Caki2 (cell line): ENCODE data around the gene OR52B6. TPM values are rescaled to one million over a fixed set of nuclear protein-coding genes. Genes with fewer than 3 reads are reported as not detected.
"Not testable (repeated sequence)": the region's sequence is repeated elsewhere in the genome, so short reads cannot be mapped to it uniquely, and the experiment has no call there.

ENCODE experiments used
- DNase-seq: peaks from one replicate; pipeline ENCODE4 v3.0.0-alpha.2; 2015; ENCODE audit warnings: low read depth
- in situ Hi-C: cut with HindIII; loops from 2 replicates; pipeline ENCODE4 v1.10.0; 2016; ENCODE audit warnings: low sequenced_read_pairs, low pct_unique_long_range_greater_than_20kb, mixed read lengths
- total RNA-seq: library from RNA; depleted of rRNA; stranded (reverse); fragments of >200 nt; shearing (Covaris generic); gene quantifications from 2 replicates; pipeline ENCODE4 v1.2.3, GENCODE V29; 2014; ENCODE audit warnings: low replicate concordance

Gene OR52B6
- total RNA-seq, 1 experiment from 2014 or later: not detected

GRCh38 chr11:5589906-5590305 is 9.2 kb downstream of the OR52B6 start:
- in situ Hi-C loops, DNase-seq: not testable (repeated sequence)

- in situ Hi-C loops: no loop called here
- peak; percentile 31 for DNase-seq
Observed at GRCh38 chr11:5591613-5592012, 10.9 kb downstream of the OR52B6 start.

- DNase-seq: no peak
- in situ Hi-C loops: no loop called here
Observed at GRCh38 chr11:5592615-5593014, 11.9 kb downstream of the OR52B6 start.

- in situ Hi-C loops: no loop called here
- no peak for DNase-seq
Observed at GRCh38 chr11:5593146-5593545, 12.5 kb downstream of the OR52B6 start.

- peak; percentile 56 for DNase-seq
- in situ Hi-C loops: no loop called here
Observed at GRCh38 chr11:5596607-5597201, 16.0 kb downstream of the OR52B6 start, which contains the start of gene TRIM6. Gene TRIM6 (plus strand): TSS chr11:5596637. CDS start chr11:5596898, 261 bp downstream.

DNA sequence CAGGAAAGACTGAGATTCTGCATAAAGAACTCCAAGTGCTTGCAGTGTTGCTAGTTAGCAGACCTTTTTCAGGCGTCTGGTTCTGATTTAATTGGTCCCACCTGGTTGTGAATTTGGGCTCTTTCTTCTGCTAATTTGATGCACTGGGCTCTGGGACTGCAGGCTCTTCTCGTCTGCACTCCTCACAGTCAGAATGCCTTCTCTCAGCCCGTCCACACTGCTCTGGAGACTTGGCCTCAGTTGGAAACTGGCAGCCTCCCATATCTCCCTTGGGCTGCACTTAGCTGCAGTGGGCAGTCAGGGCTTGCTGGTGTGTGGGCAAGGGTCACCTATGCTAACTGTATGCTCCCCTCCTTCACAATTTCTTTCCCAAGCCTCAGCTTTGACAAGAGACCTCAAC is 17.3 kb downstream of the OR52B6 start:
- DNase-seq: no peak

GRCh38 chr11:5600374-5600851 is 19.7 kb downstream of the OR52B6 start:
- in situ Hi-C loops: no loop called here
- peak; percentile 50 for DNase-seq

More for the DNA sequence above, 17.3 kb downstream of the OR52B6 start:
- in situ Hi-C loops: no loop called here

DNA sequence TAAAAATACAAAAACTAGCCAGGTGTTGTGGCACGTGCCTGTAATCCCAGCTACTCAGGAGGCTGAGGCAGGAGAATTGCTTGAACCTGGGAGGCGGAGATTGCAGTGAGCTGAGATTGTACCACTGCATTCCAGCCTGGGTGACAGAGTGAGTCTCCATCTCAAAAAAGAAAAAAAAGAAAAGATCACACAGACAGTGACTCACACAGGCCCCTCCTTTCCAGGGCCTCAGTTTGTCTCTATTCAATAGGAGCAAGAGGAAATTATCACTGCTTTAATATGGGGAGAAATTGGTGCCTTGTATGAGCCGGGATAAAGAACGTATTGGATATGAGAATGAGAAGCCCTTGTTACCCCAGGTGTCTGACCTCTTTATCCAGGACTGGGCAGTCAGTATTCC is 22.1 kb downstream of the OR52B6 start:
- in situ Hi-C loops, DNase-seq: not testable (repeated sequence)

DNA sequence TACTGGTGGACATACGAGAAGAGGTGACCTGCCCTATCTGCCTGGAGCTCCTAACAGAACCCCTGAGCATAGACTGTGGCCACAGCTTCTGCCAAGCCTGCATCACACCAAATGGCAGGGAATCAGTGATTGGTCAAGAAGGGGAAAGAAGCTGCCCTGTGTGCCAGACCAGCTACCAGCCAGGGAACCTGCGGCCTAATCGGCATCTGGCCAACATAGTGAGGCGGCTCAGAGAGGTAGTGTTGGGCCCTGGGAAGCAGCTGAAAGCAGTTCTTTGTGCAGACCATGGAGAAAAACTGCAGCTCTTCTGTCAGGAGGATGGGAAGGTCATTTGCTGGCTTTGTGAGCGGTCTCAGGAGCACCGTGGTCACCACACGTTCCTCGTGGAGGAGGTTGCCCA is 22.6 kb downstream of the OR52B6 start:
- DNase-seq: no peak
- in situ Hi-C loops: no loop called here

DNA sequence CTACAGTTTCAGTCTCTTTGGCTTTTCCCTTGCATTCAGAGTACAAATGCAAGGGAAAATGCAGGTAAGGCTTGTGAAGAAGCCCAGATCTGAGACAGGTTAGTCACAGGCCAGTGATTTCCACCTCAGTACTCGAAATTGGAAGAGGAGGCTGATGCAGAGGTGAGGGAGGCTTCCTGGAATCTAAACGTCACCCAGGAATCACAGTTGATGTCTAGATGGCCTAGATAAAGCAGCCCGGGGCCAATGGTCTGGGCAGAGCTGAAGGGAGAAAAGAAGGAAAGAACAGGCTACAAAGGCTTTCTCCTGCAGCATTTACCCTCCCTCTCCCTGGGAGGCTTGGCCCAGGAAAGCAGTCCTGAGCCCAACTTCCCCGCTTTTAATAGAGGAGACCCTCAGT is 24.2 kb downstream of the OR52B6 start:
- in situ Hi-C loops: no loop called here
- DNase-seq: no peak

DNA sequence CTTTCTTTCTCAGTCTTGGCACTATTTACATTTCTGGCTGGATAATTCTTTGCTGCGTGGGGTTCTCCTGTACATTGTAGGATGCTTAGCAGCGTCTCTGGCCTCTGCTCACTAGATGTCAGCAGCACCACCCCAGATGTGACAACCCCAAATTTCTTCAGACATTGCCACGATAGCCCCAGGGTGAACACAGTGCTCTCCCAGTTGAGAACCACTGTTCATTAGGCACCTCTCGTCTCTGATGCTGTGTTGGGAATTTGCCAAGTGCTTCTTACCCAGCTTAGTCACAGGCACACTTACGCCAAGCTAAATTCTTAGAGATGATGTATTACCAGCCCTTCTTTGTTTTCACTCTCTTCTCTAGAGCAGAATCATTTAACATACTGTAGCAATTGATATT is 25.2 kb downstream of the OR52B6 start:
- DNase-seq: no peak

DNA sequence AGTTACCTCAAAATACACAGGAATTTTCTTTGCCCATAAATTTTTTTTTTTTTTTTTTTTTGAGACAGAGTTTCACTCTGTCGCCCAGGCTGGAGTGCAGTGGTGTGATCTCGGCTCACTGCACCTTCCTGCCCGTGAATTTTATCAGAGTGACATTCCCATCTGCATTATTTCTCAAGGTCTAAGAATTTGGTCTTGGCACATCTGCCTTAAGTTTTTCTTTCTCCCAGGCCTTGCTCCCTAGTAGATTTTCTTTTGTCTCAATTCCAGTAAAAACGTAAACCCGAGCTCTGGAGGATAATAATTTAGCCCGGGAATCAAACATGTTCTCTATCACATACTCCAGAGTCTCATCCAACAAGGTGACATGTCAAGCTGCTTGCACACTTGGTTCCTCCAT is 28.1 kb downstream of the OR52B6 start:
- no peak for DNase-seq

More for the DNA sequence above, 25.2 kb downstream of the OR52B6 start:
- in situ Hi-C loops: no loop called here

DNA sequence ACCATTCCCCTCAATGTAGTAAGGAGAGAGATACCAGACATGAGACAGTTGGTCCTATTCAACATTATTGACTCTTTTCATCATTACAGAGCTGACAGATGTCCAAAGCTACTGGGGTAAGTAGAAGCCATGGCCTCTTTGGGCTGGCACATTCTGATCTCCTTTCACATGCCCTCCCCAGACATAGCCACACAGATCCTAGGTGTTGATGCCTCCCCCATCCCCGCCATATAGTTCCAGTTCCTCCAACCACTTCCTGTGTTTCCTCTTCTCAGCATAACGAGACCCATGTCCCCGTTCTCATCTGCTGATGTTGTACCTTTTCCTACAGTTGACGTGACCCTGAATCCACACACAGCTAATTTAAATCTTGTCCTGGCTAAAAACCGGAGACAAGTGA is 29.8 kb downstream of the OR52B6 start:
- in situ Hi-C loops: no loop called here
- DNase-seq: no peak

More for the DNA sequence above, 28.1 kb downstream of the OR52B6 start:
- in situ Hi-C loops: no loop called here

- DNase-seq: no peak
- in situ Hi-C loops: no loop called here
Observed at GRCh38 chr11:5611627-5612026, 30.9 kb downstream of the OR52B6 start.

DNA sequence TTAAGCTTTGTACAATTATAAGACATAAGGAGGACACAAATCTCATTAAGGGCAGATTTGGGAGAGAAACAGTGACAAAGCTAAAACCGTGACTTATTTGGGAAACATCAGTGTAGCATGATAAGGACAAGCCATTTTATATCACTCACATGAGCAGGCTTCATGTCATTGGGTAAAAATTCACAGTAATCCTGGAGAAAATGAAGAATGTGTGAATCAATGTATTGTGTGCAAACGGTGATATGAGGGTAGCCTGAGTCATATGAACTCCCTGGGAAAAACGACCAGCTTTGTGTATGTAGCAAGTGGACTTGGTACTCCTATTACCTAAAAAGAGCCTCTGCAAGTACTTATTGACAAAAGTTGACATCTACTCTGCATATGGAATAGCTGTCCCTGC is 38.1 kb downstream of the OR52B6 start:
- no peak for DNase-seq

DNA sequence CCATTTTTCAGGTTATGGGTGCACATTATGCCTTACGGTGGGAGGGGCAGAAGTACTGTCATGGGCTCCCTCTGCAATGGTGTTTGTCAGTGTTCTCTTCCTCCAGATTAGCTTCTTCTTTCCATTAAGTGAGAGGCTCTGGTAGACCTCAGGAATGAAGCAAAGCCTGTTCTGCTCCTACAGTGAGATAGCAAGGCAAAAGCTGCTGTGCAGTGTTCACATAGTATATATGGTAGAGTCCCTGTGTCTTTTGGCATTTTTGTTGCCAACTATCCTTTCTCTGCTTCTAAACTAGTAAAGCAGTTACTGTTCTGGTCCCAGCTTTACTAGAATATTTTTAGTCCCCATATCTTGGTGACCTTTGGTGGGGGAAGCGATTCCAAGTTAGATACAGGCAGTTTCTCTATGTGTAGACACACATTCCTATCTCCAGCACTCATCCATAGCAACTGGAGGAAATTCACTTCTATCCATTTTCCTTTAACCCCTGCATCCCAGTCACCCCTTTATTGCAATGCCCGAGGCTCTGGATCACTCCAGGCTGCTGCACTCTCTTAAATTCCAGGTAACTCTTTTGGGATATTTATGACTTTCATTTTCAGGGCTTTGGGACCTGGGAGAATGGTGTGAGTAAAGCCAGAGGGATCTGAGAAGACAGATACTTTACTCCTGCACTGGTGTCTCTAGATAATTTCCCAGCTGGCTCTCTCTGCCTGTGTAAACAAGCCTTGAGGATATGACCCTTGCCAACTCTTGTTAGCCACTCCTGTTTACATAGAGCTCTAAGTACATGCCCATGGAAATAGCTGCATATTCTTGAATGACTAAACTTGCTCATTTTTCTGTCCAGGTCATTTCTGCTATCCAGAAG is 40.2 kb downstream of the OR52B6 start:
- in situ Hi-C loops: no loop called here
- peak; percentile 44 for DNase-seq

More for the DNA sequence above, 38.1 kb downstream of the OR52B6 start:
- in situ Hi-C loops: no loop called here

DNA sequence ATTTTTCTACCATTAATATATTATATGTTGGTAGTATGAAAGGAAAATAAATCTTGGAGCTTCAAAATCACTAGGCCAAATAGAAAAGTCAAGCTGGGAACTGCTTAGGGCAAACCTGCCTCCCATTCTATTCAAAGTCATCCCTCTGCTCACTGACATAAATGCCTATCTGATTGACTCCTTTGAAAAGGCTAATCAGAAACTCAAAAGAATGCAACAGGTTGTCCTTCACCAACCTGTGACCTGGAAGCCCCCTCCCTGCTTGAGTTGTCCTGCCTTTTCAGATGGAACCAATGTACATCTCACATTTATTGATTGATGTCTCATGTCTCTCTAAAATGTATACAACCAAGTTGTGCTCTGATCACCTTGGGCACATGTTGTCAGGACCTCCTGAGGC is 40.9 kb downstream of the OR52B6 start:
- in situ Hi-C loops: no loop called here

DNA sequence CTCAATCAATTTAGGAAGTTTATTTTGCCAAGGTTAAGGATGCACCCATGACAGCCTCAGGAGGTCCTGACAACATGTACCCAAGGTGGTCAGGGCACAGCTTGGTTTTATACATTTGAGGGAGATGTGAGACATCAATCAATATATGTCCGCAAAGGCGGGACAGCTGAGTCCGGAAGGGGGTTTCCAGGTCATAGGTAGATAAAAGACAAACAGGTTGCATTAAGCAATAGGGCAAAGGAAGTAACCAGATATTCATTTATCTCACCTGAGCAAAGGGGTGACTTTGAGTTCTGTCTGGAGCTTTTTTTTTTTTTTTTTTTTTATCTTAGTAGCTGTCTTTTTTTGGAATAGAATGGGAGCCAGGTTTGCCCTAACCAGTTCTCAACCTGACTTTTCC is 42.1 kb downstream of the OR52B6 start:
- in situ Hi-C loops: no loop called here
- DNase-seq: no peak

More for the DNA sequence above, 40.9 kb downstream of the OR52B6 start:
- DNase-seq: no peak

- in situ Hi-C loops: no loop called here
- peak; percentile 68 for DNase-seq
Observed at GRCh38 chr11:5624489-5625279, 44.0 kb downstream of the OR52B6 start, which contains the start of gene TRIM34. Gene TRIM34 (plus strand): TSS chr11:5625001. CDS start chr11:5632332, 7,331 bp downstream.
